ENCODE measurements around the gene KLF15.
A peak's percentile ranks its signal among the peaks of the same experiment; 100 is the strongest.

Gene KLF15

GRCh38 chr3:126357295-126358037, at the start of gene KLF15:
KLF15 (minus strand) TSS chr3:126357408; CDS start chr3:126352922, 4,486 bp downstream.
- DNase-seq = peak; percentile 75

- no peak for DNase-seq
These were observed 49.4 kb upstream of the KLF15 start for GRCh38 chr3:126406389-126407296.

- no peak for DNase-seq
These were observed 45.6 kb upstream of the KLF15 start for GRCh38 chr3:126402666-126403302.

- no peak for DNase-seq
These were observed 45.0 kb upstream of the KLF15 start for GRCh38 chr3:126402178-126402577.

- no peak for DNase-seq
These were observed 44.5 kb upstream of the KLF15 start for GRCh38 chr3:126401611-126402160.

- no peak for DNase-seq
These were observed 42.5 kb upstream of the KLF15 start for GRCh38 chr3:126399756-126400155.

GRCh38 chr3:126399351-126399735, 42.1 kb upstream of the KLF15 start:
- no peak for DNase-seq

GRCh38 chr3:126398423-126399350, 41.5 kb upstream of the KLF15 start:
- DNase-seq = no peak

GRCh38 chr3:126397610-126398422, 40.6 kb upstream of the KLF15 start:
- DNase-seq = no peak

GRCh38 chr3:126396536-126396935, 39.3 kb upstream of the KLF15 start:
- no peak for DNase-seq

GRCh38 chr3:126395846-126396513, 38.8 kb upstream of the KLF15 start:
- DNase-seq = no peak

- DNase-seq = no peak
These were observed 37.7 kb upstream of the KLF15 start for GRCh38 chr3:126394977-126395321.

- DNase-seq = no peak
These were observed 37.2 kb upstream of the KLF15 start, which contains the start of gene CFAP100 for GRCh38 chr3:126394179-126394976. CFAP100 (plus strand) TSS chr3:126394909; CDS start chr3:126396001, 1,092 bp downstream.

GRCh38 chr3:126393563-126393962, 36.4 kb upstream of the KLF15 start:
- no peak for DNase-seq

GRCh38 chr3:126392246-126392645, 35.0 kb upstream of the KLF15 start:
- no peak for DNase-seq

GRCh38 chr3:126391631-126392030, 34.4 kb upstream of the KLF15 start:
- no peak for DNase-seq

GRCh38 chr3:126390751-126391150, 33.5 kb upstream of the KLF15 start:
- DNase-seq = no peak

- DNase-seq = no peak
These were observed 33.0 kb upstream of the KLF15 start for GRCh38 chr3:126390201-126390600.

GRCh38 chr3:126389794-126390146, 32.6 kb upstream of the KLF15 start:
- DNase-seq = no peak

Data from CD4-positive, alpha-beta T cell treated with Interleukin-6 for 4 hours (primary cell).